Astrocyte (in vitro differentiated cells and primary cell): Measurements from ENCODE around the gene CACNA1A. TPM values are rescaled to one million over a fixed set of nuclear protein-coding genes. Genes with fewer than 3 reads are reported as not detected.

Source experiments
- DNase-seq: peaks from one replicate; pipeline ENCODE4 v3.0.0-alpha.2; 2010; ENCODE audit warnings: low read depth
- FAIRE-seq: peaks from 2 replicates; lab custom pipeline; 2011; peaks lifted over from hg19 to GRCh38; lab: Jason Lieb, UNC
- H2AFZ ChIP-seq: 2 replicates; pipeline ENCODE4 v1.6.0; 2012; ENCODE audit warnings: low read depth, low read length, inconsistent platforms
- H3K27ac ChIP-seq: 2 replicates; pipeline ENCODE4 v1.5.1; 2011; ENCODE audit warnings: low read depth, low read length, inconsistent platforms
- H3K27me3 ChIP-seq: 2 replicates; pipeline ENCODE4 v1.6.0; 2011; ENCODE audit warnings: low read length, inconsistent platforms; ENCODE audit not compliant: insufficient read depth
- H3K36me3 ChIP-seq: 2 replicates; pipeline ENCODE4 v1.5.1; 2011; ENCODE audit warnings: low read length, inconsistent platforms; ENCODE audit not compliant: insufficient read depth
- H3K4me1 ChIP-seq: 2 replicates; pipeline ENCODE4 v1.5.1; 2011; ENCODE audit warnings: low read length, inconsistent platforms; ENCODE audit not compliant: insufficient read depth
- H3K4me2 ChIP-seq: 2 replicates; pipeline ENCODE4 v1.6.0; 2012; ENCODE audit warnings: low read length, inconsistent platforms
- H3K4me3 ChIP-seq: 2 replicates; pipeline ENCODE4 v1.5.1; 2011; ENCODE audit warnings: low read depth, mild to moderate bottlenecking, low read length, inconsistent platforms; ENCODE audit not compliant: insufficient read depth
- H3K79me2 ChIP-seq: 2 replicates; pipeline ENCODE4 v1.6.0; 2012; ENCODE audit warnings: mild to moderate bottlenecking, low read length, inconsistent platforms; ENCODE audit not compliant: insufficient read depth
- H3K9ac ChIP-seq: 2 replicates; pipeline ENCODE4 v1.6.0; 2012; ENCODE audit warnings: mild to moderate bottlenecking, low read length, inconsistent platforms
- H3K9me3 ChIP-seq: 2 replicates; pipeline ENCODE4 v1.5.1; 2012; ENCODE audit warnings: low read depth, mild to moderate bottlenecking, low read length, inconsistent platforms; ENCODE audit not compliant: insufficient read depth
- H4K20me1 ChIP-seq: 2 replicates; pipeline ENCODE4 v1.6.0; 2012; ENCODE audit warnings: low read length, inconsistent platforms; ENCODE audit not compliant: insufficient read depth
- H3K27ac Mint-ChIP-seq: one replicate; pipeline ENCODE4 v1.8.0; 2021; ENCODE audit warnings: mild to moderate bottlenecking, mixed read lengths; ENCODE audit not compliant: unreplicated experiment
- H3K27me3 Mint-ChIP-seq: one replicate; pipeline ENCODE4 v1.8.0; 2021; ENCODE audit warnings: low read depth, mixed read lengths; ENCODE audit not compliant: unreplicated experiment
- H3K36me3 Mint-ChIP-seq: one replicate; pipeline ENCODE4 v1.8.0; 2021; ENCODE audit warnings: low read depth, mixed read lengths; ENCODE audit not compliant: unreplicated experiment
- H3K4me1 Mint-ChIP-seq: one replicate; pipeline ENCODE4 v1.8.0; 2021; ENCODE audit warnings: low read depth, mixed read lengths; ENCODE audit not compliant: unreplicated experiment
- H3K4me3 Mint-ChIP-seq: one replicate; pipeline ENCODE4 v1.8.0; 2021; ENCODE audit warnings: mild to moderate bottlenecking, moderate library complexity, mixed read lengths; ENCODE audit not compliant: unreplicated experiment
- H3K9me3 Mint-ChIP-seq: one replicate; pipeline ENCODE4 v1.8.0; 2021; ENCODE audit warnings: mild to moderate bottlenecking, mixed read lengths; ENCODE audit not compliant: unreplicated experiment
- EZH2 ChIP-seq: IDR thresholded peaks from 2 replicates; pipeline ENCODE4 v1.6.1; 2012; ENCODE audit warnings: mild to moderate bottlenecking, low read length, inconsistent platforms; ENCODE audit not compliant: insufficient read depth
- total RNA-seq: library from RNA; stranded (reverse); gene quantifications from 2 replicates; pipeline ENCODE4 v1.2.1, GENCODE V29; 2021
- TF ChIP-seq, protein P1 (sequence below): IDR thresholded peaks from 2 replicates; pipeline ENCODE4 v1.5.1; 2011; ENCODE audit warnings: low read depth, mild to moderate bottlenecking, inconsistent platforms, low read length, moderate library complexity; ENCODE audit not compliant: insufficient read depth

Gene CACNA1A
- total RNA-seq, 1 donor from 2014 or later: 9.4 TPM

DNA sequence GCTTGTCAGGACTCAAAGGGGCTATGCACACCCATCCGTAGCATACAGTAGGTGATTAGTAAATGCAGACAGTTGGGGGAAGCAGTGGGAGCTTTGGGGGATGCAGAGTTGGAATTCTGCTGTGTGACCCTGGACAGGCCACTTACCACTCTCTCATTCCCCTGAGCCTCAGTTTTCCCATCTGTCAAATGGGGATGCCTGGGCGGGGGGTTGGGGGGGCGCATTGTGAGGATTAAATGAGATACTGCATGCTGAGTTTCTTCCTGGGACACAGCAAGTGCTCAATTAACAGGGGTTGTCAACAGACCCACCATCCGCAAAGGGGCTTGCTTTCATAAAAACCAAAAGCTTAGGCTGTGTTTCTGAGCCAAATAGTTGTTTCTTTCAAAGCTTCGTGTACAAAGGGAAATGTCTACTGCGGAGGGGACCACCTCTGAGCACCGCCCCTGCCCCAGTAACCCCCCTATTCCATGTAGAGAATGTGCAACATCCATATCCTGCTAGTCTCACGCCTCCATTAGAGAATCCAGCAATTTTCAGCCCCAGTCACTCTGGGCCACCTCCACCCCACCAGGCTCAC is 223.7 kb downstream of the CACNA1A start:
- no peak overlapping the region for H3K27ac ChIP-seq
- H3K79me2 ChIP-seq: no peaks in the 10 kb centered on the region
- FAIRE-seq: no peak
- no peak overlapping the region for H3K4me3 ChIP-seq
- peaks cover 11% of the 10 kb centered on the region for H3K27me3 Mint-ChIP-seq
- no peaks in the 10 kb centered on the region for H4K20me1 ChIP-seq
- H3K4me2 ChIP-seq: no peak overlapping the region
- H3K9ac ChIP-seq: no peak overlapping the region
- no peak overlapping the region for H3K4me3 Mint-ChIP-seq
- H3K27me3 ChIP-seq: peaks cover 6% of the 10 kb centered on the region
- no peaks in the 10 kb centered on the region for H3K9me3 ChIP-seq
- peaks cover 3% of the 10 kb centered on the region for H3K9me3 Mint-ChIP-seq
- no peaks in the 10 kb centered on the region for H3K4me1 Mint-ChIP-seq
- H2AFZ ChIP-seq: no peak overlapping the region
- DNase-seq: no peak
- TF ChIP-seq, protein P1, sequence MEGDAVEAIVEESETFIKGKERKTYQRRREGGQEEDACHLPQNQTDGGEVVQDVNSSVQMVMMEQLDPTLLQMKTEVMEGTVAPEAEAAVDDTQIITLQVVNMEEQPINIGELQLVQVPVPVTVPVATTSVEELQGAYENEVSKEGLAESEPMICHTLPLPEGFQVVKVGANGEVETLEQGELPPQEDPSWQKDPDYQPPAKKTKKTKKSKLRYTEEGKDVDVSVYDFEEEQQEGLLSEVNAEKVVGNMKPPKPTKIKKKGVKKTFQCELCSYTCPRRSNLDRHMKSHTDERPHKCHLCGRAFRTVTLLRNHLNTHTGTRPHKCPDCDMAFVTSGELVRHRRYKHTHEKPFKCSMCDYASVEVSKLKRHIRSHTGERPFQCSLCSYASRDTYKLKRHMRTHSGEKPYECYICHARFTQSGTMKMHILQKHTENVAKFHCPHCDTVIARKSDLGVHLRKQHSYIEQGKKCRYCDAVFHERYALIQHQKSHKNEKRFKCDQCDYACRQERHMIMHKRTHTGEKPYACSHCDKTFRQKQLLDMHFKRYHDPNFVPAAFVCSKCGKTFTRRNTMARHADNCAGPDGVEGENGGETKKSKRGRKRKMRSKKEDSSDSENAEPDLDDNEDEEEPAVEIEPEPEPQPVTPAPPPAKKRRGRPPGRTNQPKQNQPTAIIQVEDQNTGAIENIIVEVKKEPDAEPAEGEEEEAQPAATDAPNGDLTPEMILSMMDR: no peak
- TF ChIP-seq EZH2: no peak
- H3K36me3 ChIP-seq: no peaks in the 10 kb centered on the region
- H3K36me3 Mint-ChIP-seq: peaks cover 3% of the 10 kb centered on the region
- H3K27ac Mint-ChIP-seq: no peak overlapping the region
- no peaks in the 10 kb centered on the region for H3K4me1 ChIP-seq

GRCh38 chr19:13281567-13282291 is 224.6 kb downstream of the CACNA1A start:
- Mint-ChIP-seq H3K4me3 (no peak overlapping the region), H3K36me3 (peaks cover 3% of the 10 kb centered on the region), H3K27me3 (peaks cover 11% of the 10 kb centered on the region), H3K9me3 (peaks cover 3% of the 10 kb centered on the region), H3K27ac (no peak overlapping the region), H3K4me1 (peaks cover 6% of the 10 kb centered on the region)
- Histone ChIP-seq H3K9ac (no peak overlapping the region), H3K27ac (no peak overlapping the region), H3K27me3 (peaks cover 6% of the 10 kb centered on the region), H4K20me1 (no peaks in the 10 kb centered on the region), H3K9me3 (no peaks in the 10 kb centered on the region), H2AFZ (no peak overlapping the region), H3K4me3 (no peak overlapping the region), H3K36me3 (no peaks in the 10 kb centered on the region), H3K79me2 (no peaks in the 10 kb centered on the region), H3K4me2 (no peak overlapping the region), H3K4me1 (peaks cover 3% of the 10 kb centered on the region)
- no peak for DNase-seq
- TF ChIP-seq, protein P1: no peak
- TF ChIP-seq EZH2: no peak
- no peak for FAIRE-seq
